K562 (cell line): ENCODE measurements around the gene TSPAN18. TPM values are rescaled to one million over a fixed set of nuclear protein-coding genes. Genes with fewer than 3 reads are reported as not detected.

Experiments used
- ADNP ChIP-seq: fragments of 200-800 bp; sonication (Bioruptor generic); IDR thresholded peaks from 2 replicates; pipeline ENCODE4 v1.6.1; 2016; ENCODE audit warnings: missing genetic modification characterization, missing compliant biosample characterization
- ARHGAP35 ChIP-seq: fragments of 450-650 bp; IDR thresholded peaks from 2 replicates; pipeline ENCODE4 v1.6.1; 2018; ENCODE audit not compliant: partially characterized antibody
- ASH1L ChIP-seq: fragments of 450-650 bp; IDR thresholded peaks from 2 replicates; pipeline ENCODE4 v1.6.1; 2018; ENCODE audit warnings: borderline replicate concordance, mild to moderate bottlenecking, low read depth; ENCODE audit not compliant: partially characterized antibody
- EP300 ChIP-seq: IDR thresholded peaks from 2 replicates; pipeline ENCODE4 v1.6.1; 2012; ENCODE audit warnings: low read length, improper control_type of control experiment
- EP400 ChIP-seq: fragments of 450-650 bp; IDR thresholded peaks from 2 replicates; pipeline ENCODE4 v1.6.1; 2017; ENCODE audit warnings: antibody characterized with exemption, mild to moderate bottlenecking, moderate library complexity
- ESRRA ChIP-seq: fragments of 450-650 bp; IDR thresholded peaks from 2 replicates; pipeline ENCODE4 v1.6.1; 2014; ENCODE audit warnings: low read depth, mild to moderate bottlenecking, moderate library complexity, borderline replicate concordance
- FOXJ2 ChIP-seq: fragments of 200-800 bp; sonication (Bioruptor generic); IDR thresholded peaks from 2 replicates; pipeline ENCODE4 v1.6.1; 2016; ENCODE audit warnings: missing genetic modification characterization, missing compliant biosample characterization
- IFI16 ChIP-seq: fragments of 250-450 bp; sonication (Bioruptor Pico); IDR thresholded peaks from 2 replicates; pipeline ENCODE4 v2.1.2; 2022; ENCODE audit warnings: mild to moderate bottlenecking, inconsistent platforms
- KDM4B ChIP-seq, 2 experiments: fragments of 450-650 bp in 1 of 2; sonication (generic) in 1 of 2; IDR thresholded peaks; 2 replicates each; pipeline ENCODE4 v1.6.1; 2016 to 2017; ENCODE audit warnings: borderline replicate concordance in 2 of 2, antibody characterized with exemption in 1 of 2, low read depth in 1 of 2, mild to moderate bottlenecking in 1 of 2
- MYNN ChIP-seq, 2 experiments: sonication (generic); formaldehyde crosslinking in 1 of 2; IDR thresholded peaks; 2 replicates each; pipeline versions ENCODE4 v1.5.0 to v1.6.1; 2016 to 2020; ENCODE audit warnings: antibody characterized with exemption in 1 of 2, missing genetic modification reagents in 1 of 2
- POLR3G ChIP-seq: IDR thresholded peaks from 2 replicates; pipeline ENCODE4 v1.6.1; 2011; ENCODE audit not compliant: insufficient read length, insufficient replicate concordance; ENCODE audit errors: extremely low read depth
- PPARD ChIP-seq: fragments of 250-450 bp; sonication (Bioruptor Pico); IDR thresholded peaks from 2 replicates; pipeline ENCODE4 v1.8.0; 2022; ENCODE audit warnings: inconsistent platforms, mild to moderate bottlenecking, moderate library complexity
- RBBP5 ChIP-seq: fragments of 200-600 bp; sonication (generic); IDR thresholded peaks from 2 replicates; pipeline ENCODE4 v1.6.1; 2012; ENCODE audit warnings: borderline replicate concordance, mild to moderate bottlenecking, low read length, control low read depth, inconsistent platforms; ENCODE audit not compliant: insufficient read depth, poor library complexity, severe bottlenecking
- TOE1 ChIP-seq, 2 experiments: fragments of 450-650 bp in 1 of 2; sonication (generic) in 1 of 2; formaldehyde crosslinking in 1 of 2; IDR thresholded peaks; 2 replicates each; pipeline versions ENCODE4 v1.7.1 to v1.8.0; 2016 to 2022; ENCODE audit warnings: borderline replicate concordance in 2 of 2, mild to moderate bottlenecking in 2 of 2, antibody characterized with exemption in 1 of 2, inconsistent platforms in 1 of 2, low read depth in 1 of 2, missing genetic modification reagents in 1 of 2, moderate library complexity in 1 of 2
- ZBTB1 ChIP-seq: sonication (generic); formaldehyde crosslinking; IDR thresholded peaks from 2 replicates; pipeline ENCODE4 v1.8.1; 2023; ENCODE audit warnings: missing genetic modification reagents, low read depth, mild to moderate bottlenecking, borderline replicate concordance
- ZNF124 ChIP-seq: sonication (generic); formaldehyde crosslinking; IDR thresholded peaks from 2 replicates; pipeline ENCODE4 v1.8.1; 2022; ENCODE audit warnings: missing genetic modification reagents
- ZNF224 ChIP-seq: sonication (generic); formaldehyde crosslinking; IDR thresholded peaks from 2 replicates; pipeline ENCODE4 v1.8.0; 2022; ENCODE audit warnings: mild to moderate bottlenecking, missing genetic modification reagents
- ZNF24 ChIP-seq: fragments of 450-650 bp; IDR thresholded peaks from 2 replicates; pipeline ENCODE4 v1.6.1; 2016
- ZNF431 ChIP-seq: sonication (generic); formaldehyde crosslinking; IDR thresholded peaks from 2 replicates; pipeline ENCODE4 v1.8.0; 2022; ENCODE audit warnings: mild to moderate bottlenecking, missing genetic modification reagents
- ZNF699 ChIP-seq: fragments of 250-450 bp; sonication (Bioruptor Pico); IDR thresholded peaks from 2 replicates; pipeline ENCODE4 v1.8.0; 2021; ENCODE audit warnings: mild to moderate bottlenecking, moderate library complexity; ENCODE audit not compliant: insufficient replicate concordance
- polyA plus RNA-seq, 8 experiments: library from polyadenylated mRNA; depleted of rRNA in 4 of 8; stranded (reverse) in 5 of 8; unstranded in 3 of 8; fragments of >200 nt; fragmentation: Nextera tagmentation in 2 of 8; fragmentation: Illumina TruSeq in 1 of 8; extraction: Ambion mirVana in 2 of 8; extraction: Trizol in 1 of 8; gene quantifications; 2 replicates each; pipeline versions ENCODE4 v1.2.1 to v1.2.3, GENCODE V29; 2011 to 2014; ENCODE audit warnings: inconsistent platforms in 1 of 8, missing spikeins in 1 of 8
- total RNA-seq, 7 experiments: library from RNA; depleted of rRNA in 6 of 7; stranded (reverse); fragments of >200 nt in 6 of 7; fragmentation: Illumina TruSeq in 2 of 7; extraction: Trizol in 2 of 7; gene quantifications; 2 replicates each; pipeline versions ENCODE4 v1.2.1 to v1.2.3, GENCODE V29; 2011 to 2021; ENCODE audit warnings: low replicate concordance in 1 of 7
- TF ChIP-seq, protein P1 (sequence below): fragments of 250-450 bp; sonication (Bioruptor Pico); IDR thresholded peaks from 2 replicates; pipeline ENCODE4 v1.8.0; 2021; ENCODE audit warnings: moderate library complexity, mild to moderate bottlenecking, inconsistent platforms
- TF ChIP-seq, protein P2 (sequence below): sonication (generic); formaldehyde crosslinking; IDR thresholded peaks from 2 replicates; pipeline ENCODE4 v1.8.0; 2023; ENCODE audit warnings: mild to moderate bottlenecking, missing genetic modification reagents
- TF ChIP-seq, protein P3 (sequence below), 2 experiments: fragments of 450-650 bp in 1 of 2; IDR thresholded peaks; 2 replicates each; pipeline ENCODE4 v1.6.1; 2011 to 2017; ENCODE audit warnings: low read depth in 2 of 2, antibody characterized with exemption in 1 of 2, borderline replicate concordance in 1 of 2, low read length in 1 of 2, mild to moderate bottlenecking in 1 of 2, mixed read lengths in 1 of 2; ENCODE audit not compliant: control insufficient read depth in 1 of 2

Gene TSPAN18
- total and polyA plus RNA-seq, 9 of the 15 experiments (the other 6 are each of a cell fraction or from before 2014, with no cell fraction given) = 0.17 to 0.35 (median 0.22) TPM; not detected in 4

DNA sequence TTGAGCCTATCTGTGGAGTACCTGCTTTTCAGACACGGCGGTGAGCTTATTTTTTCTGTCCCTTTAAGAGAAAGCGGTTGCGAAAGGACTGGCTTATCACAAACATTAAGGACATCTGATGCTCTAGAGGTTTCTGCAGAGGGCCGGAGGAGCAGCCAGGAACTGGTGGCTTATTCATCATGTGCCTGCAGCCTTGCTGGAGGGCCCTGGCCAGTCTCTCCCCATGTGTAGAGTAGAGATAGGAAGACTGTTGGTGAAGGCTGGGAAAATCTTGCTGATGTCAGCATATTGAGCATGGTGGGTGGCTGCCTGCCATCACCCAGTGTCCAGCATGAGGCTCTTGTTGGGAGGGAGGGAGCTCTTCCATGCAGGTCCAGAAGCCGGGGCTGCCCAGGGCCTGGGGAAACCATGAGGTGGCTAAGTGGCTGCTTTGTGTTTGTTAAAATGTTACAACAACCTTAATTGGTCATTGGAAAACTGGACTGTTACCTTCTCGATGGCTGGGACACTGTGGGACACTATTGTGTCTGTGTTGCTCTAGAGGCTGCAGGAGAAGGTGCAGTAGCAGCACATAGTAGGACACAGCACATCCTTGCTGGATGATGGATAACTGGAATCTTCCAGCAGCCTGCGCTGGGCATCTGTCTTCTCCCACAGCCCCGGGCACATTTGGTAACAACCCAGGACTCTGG is 54.3 kb downstream of the TSPAN18 start (continued):
- TF ChIP-seq, protein P1, sequence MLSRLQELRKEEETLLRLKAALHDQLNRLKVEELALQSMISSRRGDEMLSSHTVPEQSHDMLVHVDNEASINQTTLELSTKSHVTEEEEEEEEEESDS = no peak
- 0 out of 2 replicates have a peak, but pooled peaks have one; percentile 37 for TF ChIP-seq ADNP (tag)
- no peak for TF ChIP-seq ZBTB1 (CRISPR knock-in tag)
- TF ChIP-seq ASH1L = no peak
- peak; percentile 63 for TF ChIP-seq EP400
- no peak for TF ChIP-seq RBBP5
- TF ChIP-seq ZNF431 (CRISPR knock-in tag) = 0 out of 2 replicates have a peak, but pooled peaks have one; percentile 41
- no peak for TF ChIP-seq ARHGAP35
- TF ChIP-seq ESRRA = no peak; the same call in 1 of the 2 replicates
- TF ChIP-seq KDM4B (IDR thresholded peaks at IDR 0.05; ENCODE audit: borderline replicate concordance in 2 of 2, low read depth in 1 of 2) = no peak
- TF ChIP-seq, protein P2, sequence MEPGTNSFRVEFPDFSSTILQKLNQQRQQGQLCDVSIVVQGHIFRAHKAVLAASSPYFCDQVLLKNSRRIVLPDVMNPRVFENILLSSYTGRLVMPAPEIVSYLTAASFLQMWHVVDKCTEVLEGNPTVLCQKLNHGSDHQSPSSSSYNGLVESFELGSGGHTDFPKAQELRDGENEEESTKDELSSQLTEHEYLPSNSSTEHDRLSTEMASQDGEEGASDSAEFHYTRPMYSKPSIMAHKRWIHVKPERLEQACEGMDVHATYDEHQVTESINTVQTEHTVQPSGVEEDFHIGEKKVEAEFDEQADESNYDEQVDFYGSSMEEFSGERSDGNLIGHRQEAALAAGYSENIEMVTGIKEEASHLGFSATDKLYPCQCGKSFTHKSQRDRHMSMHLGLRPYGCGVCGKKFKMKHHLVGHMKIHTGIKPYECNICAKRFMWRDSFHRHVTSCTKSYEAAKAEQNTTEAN (CRISPR knock-in tag) = no peak
- peak; percentile 42; the same call in 1 of the 2 replicates for TF ChIP-seq ZNF24
- TF ChIP-seq MYNN (IDR thresholded peaks at IDR 0.05) = peak; percentile 87
- no peak for TF ChIP-seq MYNN (CRISPR knock-in tag; IDR thresholded peaks at IDR 0.05)
- no peak for TF ChIP-seq ZNF224
- no peak for TF ChIP-seq POLR3G
- TF ChIP-seq FOXJ2 (tag) = peak; percentile 45; the same call in 1 of the 2 replicates
- TF ChIP-seq TOE1 (IDR thresholded peaks at IDR 0.05; ENCODE audit: borderline replicate concordance) = peak; percentile 88
- no peak for TF ChIP-seq TOE1 (CRISPR knock-in tag; IDR thresholded peaks at IDR 0.05; ENCODE audit: borderline replicate concordance, low read depth)
- no peak for TF ChIP-seq PPARD
- peak; percentile 95 for TF ChIP-seq EP300
- TF ChIP-seq IFI16 (CRISPR knock-in tag) = no peak
- TF ChIP-seq, protein P3, sequence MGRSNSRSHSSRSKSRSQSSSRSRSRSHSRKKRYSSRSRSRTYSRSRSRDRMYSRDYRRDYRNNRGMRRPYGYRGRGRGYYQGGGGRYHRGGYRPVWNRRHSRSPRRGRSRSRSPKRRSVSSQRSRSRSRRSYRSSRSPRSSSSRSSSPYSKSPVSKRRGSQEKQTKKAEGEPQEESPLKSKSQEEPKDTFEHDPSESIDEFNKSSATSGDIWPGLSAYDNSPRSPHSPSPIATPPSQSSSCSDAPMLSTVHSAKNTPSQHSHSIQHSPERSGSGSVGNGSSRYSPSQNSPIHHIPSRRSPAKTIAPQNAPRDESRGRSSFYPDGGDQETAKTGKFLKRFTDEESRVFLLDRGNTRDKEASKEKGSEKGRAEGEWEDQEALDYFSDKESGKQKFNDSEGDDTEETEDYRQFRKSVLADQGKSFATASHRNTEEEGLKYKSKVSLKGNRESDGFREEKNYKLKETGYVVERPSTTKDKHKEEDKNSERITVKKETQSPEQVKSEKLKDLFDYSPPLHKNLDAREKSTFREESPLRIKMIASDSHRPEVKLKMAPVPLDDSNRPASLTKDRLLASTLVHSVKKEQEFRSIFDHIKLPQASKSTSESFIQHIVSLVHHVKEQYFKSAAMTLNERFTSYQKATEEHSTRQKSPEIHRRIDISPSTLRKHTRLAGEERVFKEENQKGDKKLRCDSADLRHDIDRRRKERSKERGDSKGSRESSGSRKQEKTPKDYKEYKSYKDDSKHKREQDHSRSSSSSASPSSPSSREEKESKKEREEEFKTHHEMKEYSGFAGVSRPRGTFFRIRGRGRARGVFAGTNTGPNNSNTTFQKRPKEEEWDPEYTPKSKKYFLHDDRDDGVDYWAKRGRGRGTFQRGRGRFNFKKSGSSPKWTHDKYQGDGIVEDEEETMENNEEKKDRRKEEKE (IDR thresholded peaks at IDR 0.05; ENCODE audit: borderline replicate concordance in 1 of 2, control insufficient read depth in 1 of 2, low read depth in 2 of 2, low read length in 1 of 2) = 0 out of 4 replicates have a peak, but pooled peaks of 1 of the 2 experiments have one; percentile 53
- no peak for TF ChIP-seq ZNF699 (CRISPR knock-in tag)
- no peak for TF ChIP-seq ZNF124 (CRISPR knock-in tag)
